ENCODE measurements around the gene ATG7.
"Not testable (repeated sequence)": the region's sequence is repeated elsewhere in the genome, so short reads cannot be mapped to it uniquely, and the experiment has no call there.

Gene ATG7

DNA sequence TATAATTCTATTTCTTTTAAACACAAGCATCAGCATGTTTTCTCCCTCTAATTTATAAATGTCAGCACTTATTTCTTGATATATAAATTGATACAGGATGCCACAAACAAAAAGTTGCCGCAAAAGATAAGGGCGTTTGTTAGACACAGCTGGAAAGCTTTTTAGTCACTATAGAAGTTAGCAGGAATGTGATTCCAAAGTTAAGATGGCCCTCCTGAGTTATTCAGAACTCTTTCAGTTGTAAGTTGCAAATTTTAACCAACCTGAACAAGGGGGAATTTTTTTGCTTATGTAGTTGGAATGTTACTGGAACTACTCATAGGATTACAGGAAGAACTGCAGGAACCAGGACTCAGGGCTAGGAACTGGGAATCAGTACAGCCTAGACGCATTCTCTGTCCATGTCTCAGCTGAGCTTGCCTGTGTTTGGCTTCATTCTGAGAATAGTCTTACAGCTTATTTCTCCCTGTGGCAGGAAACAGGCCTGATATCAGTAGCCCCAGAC lies 205.3 kb downstream of the ATG7 start:
- no peaks in the 10 kb centered on the region for H3K9me3 ChIP-seq (ENCODE audit: insufficient read depth, low read length)
- H3K36me3 ChIP-seq (ENCODE audit: insufficient read depth, insufficient read length, low read length), result no peaks in the 10 kb centered on the region
- no peak for DNase-seq (ENCODE audit: low read depth, low spot score)
- no peak for TF ChIP-seq ZNF274 (IDR thresholded peaks at IDR 0.05; ENCODE audit: low read depth, low read length)
- TF ChIP-seq SUZ12 (IDR thresholded peaks at IDR 0.05; ENCODE audit: extremely low read depth, insufficient read depth, insufficient read length), result no peak
- no peak for TF ChIP-seq YY1 (IDR thresholded peaks at IDR 0.05; ENCODE audit: insufficient read depth, insufficient read length)
- no peak overlapping the region for H3K4me3 ChIP-seq (ENCODE audit: insufficient read length, low read depth)
- peaks cover 12% of the 10 kb centered on the region for H3K4me1 ChIP-seq (ENCODE audit: insufficient read depth, insufficient read length)
- H3K27me3 ChIP-seq (ENCODE audit: insufficient read depth, insufficient read length), result no peaks in the 10 kb centered on the region
- no peak overlapping the region for H3K9ac ChIP-seq (ENCODE audit: insufficient read length, low read depth)

DNA sequence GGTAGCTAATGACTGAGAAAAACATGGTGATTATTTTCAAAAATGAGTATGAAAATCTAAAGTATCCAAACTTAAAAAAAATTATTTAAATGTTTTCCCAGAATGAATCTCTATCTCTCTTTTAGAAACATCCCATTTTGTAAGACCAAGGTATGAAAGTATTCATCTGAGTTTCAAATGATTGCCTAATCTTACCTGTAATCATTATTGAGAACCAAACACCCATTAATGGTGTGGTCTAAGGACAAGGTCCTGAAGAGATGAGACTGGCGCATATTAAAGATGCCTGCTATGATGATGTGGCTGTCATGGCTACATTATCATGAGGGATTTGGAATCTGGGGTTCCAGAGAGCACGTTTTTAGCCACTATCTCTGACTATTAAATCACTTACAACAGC lies 206.0 kb downstream of the ATG7 start:
- no peak overlapping the region for H3K9ac ChIP-seq (ENCODE audit: insufficient read length, low read depth)

DNA sequence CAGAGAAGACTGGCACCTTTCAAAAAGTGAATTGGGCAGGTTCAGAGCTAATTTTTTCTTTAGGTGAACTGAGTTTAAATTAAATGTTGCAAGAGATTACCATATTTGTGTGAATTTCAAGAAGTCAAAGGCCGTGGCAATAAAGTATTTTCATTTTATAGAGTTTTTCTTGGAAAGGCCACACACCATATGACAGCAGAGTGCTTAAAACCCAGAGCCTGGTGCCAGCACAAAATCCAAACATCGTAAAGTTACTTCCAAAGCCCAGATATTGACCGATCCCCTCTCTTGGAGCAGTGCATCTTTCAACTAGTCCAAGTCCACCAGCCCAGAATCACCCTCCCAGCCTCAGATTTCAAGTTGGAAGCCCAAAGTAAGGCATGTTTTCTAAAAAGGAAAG lies 207.0 kb downstream of the ATG7 start:
- DNase-seq (ENCODE audit: low read depth, low spot score), result no peak
- TF ChIP-seq ZNF274 (IDR thresholded peaks at IDR 0.05; ENCODE audit: low read depth, low read length) (no peak), YY1 (IDR thresholded peaks at IDR 0.05; ENCODE audit: insufficient read depth, insufficient read length) (no peak), SUZ12 (IDR thresholded peaks at IDR 0.05; ENCODE audit: extremely low read depth, insufficient read depth, insufficient read length) (no peak)
- Histone ChIP-seq H3K9me3 (ENCODE audit: insufficient read depth, low read length) (peaks cover 6% of the 10 kb centered on the region; the same call in 1 of the 2 replicates), H3K4me3 (ENCODE audit: insufficient read length, low read depth) (no peak overlapping the region), H3K9ac (ENCODE audit: insufficient read length, low read depth) (no peak overlapping the region), H3K36me3 (ENCODE audit: insufficient read depth, insufficient read length, low read length) (no peaks in the 10 kb centered on the region), H3K4me1 (ENCODE audit: insufficient read depth, insufficient read length) (peaks cover 12% of the 10 kb centered on the region), H3K27me3 (ENCODE audit: insufficient read depth, insufficient read length) (no peaks in the 10 kb centered on the region)

More for the DNA sequence above, 206.0 kb downstream of the ATG7 start:
- TF ChIP-seq SUZ12 (IDR thresholded peaks at IDR 0.05; ENCODE audit: extremely low read depth, insufficient read depth, insufficient read length) (no peak), YY1 (IDR thresholded peaks at IDR 0.05; ENCODE audit: insufficient read depth, insufficient read length) (no peak), ZNF274 (IDR thresholded peaks at IDR 0.05; ENCODE audit: low read depth, low read length) (no peak)
- H3K27me3 ChIP-seq (ENCODE audit: insufficient read depth, insufficient read length), result no peaks in the 10 kb centered on the region
- no peaks in the 10 kb centered on the region for H3K9me3 ChIP-seq (ENCODE audit: insufficient read depth, low read length)
- H3K4me3 ChIP-seq (ENCODE audit: insufficient read length, low read depth), result no peak overlapping the region
- peaks cover 12% of the 10 kb centered on the region for H3K4me1 ChIP-seq (ENCODE audit: insufficient read depth, insufficient read length)
- no peak for DNase-seq (ENCODE audit: low read depth, low spot score)
- no peaks in the 10 kb centered on the region for H3K36me3 ChIP-seq (ENCODE audit: insufficient read depth, insufficient read length, low read length)

DNA sequence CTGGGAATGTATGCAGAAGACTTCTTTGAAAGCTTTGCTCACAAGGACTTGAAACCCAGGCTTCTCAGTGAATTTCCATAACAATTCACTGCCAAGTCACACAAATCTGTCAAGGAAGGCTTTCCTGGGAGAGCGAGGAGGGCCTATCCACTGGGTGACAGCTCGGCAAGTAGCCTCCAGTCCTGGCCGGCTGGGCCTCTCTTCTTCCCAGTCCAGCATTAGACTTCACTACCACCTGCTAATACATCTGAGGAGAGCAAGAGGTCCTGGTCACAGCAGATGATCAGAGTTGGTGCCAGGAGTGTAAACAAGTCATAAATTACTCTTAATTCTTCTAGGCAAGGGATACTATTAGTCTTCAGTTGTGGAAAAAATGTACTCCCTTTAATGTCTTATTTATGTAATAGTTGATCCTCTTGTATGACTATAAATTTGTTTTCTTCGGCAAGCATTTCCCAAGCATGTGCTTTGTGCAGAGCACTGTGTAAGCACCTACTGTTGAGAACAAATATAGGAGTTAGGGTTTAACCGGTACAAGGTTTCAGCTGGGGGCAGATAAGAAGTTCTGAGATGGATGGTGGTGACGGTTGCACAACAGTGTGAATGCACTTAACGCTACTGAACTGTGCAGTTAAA lies 208.6 kb downstream of the ATG7 start:
- no peak for TF ChIP-seq YY1 (IDR thresholded peaks at IDR 0.05; ENCODE audit: insufficient read depth, insufficient read length)
- Histone ChIP-seq H3K4me1 (ENCODE audit: insufficient read depth, insufficient read length) (peaks cover 9% of the 10 kb centered on the region), H3K36me3 (ENCODE audit: insufficient read depth, insufficient read length, low read length) (no peaks in the 10 kb centered on the region), H3K27me3 (ENCODE audit: insufficient read depth, insufficient read length) (no peaks in the 10 kb centered on the region), H3K9ac (ENCODE audit: insufficient read length, low read depth) (no peak overlapping the region), H3K4me3 (ENCODE audit: insufficient read length, low read depth) (no peak overlapping the region), H3K9me3 (ENCODE audit: insufficient read depth, low read length) (peaks cover 6% of the 10 kb centered on the region; the same call in 1 of the 2 replicates)
- peak; percentile 92 for DNase-seq (ENCODE audit: low read depth, low spot score)

DNA sequence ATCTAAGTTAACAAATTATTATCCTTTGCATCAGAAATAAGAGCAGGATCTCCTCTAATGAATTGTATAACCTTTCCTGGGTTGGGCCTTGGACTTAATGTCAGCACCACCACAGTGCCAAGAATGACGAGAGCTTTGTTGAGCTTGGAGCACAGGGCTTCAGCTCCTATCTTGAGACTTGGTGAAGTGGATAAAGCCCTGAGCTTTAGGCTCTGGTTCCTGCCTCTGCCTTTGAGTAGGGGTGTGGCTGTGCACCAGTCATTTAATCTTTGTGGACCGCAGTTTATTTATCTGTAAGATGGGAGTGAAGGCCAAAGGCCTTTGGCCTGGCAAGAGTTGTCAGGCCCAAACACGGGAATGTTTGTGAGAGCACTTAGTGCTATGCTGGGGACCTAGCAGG lies 209.4 kb downstream of the ATG7 start:
- Histone ChIP-seq H3K27me3 (ENCODE audit: insufficient read depth, insufficient read length) (no peaks in the 10 kb centered on the region), H3K9me3 (ENCODE audit: insufficient read depth, low read length) (peaks cover 6% of the 10 kb centered on the region; the same call in 1 of the 2 replicates), H3K4me3 (ENCODE audit: insufficient read length, low read depth) (no peak overlapping the region), H3K4me1 (ENCODE audit: insufficient read depth, insufficient read length) (peaks cover 9% of the 10 kb centered on the region), H3K36me3 (ENCODE audit: insufficient read depth, insufficient read length, low read length) (no peaks in the 10 kb centered on the region), H3K9ac (ENCODE audit: insufficient read length, low read depth) (no peak overlapping the region)
- TF ChIP-seq YY1 (IDR thresholded peaks at IDR 0.05; ENCODE audit: insufficient read depth, insufficient read length) (no peak), SUZ12 (IDR thresholded peaks at IDR 0.05; ENCODE audit: extremely low read depth, insufficient read depth, insufficient read length) (no peak), ZNF274 (IDR thresholded peaks at IDR 0.05; ENCODE audit: low read depth, low read length) (no peak)
- no peak for DNase-seq (ENCODE audit: low read depth, low spot score)

DNA sequence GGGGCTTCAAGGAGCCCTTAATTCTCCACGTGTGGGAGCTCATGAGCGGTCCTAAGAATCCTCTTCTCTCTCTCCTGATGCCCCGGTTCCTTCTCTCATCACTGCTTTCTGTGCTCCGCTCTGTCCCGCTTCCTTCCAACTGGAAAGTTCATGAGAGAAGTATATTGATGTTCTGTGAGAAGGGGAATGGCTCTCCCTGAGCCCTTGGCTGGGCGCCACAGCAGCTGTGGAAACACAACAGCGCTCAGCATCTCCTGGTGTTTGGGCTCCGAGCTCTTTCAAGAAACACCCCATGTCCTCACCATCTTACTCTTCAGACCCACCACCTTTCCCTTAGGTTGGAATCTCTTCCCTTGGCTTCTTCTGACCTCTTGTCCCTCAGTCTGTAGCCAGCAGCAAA lies 209.8 kb downstream of the ATG7 start:
- no peak for TF ChIP-seq ZNF274 (IDR thresholded peaks at IDR 0.05; ENCODE audit: low read depth, low read length)
- no peak for TF ChIP-seq YY1 (IDR thresholded peaks at IDR 0.05; ENCODE audit: insufficient read depth, insufficient read length)
- no peak for TF ChIP-seq SUZ12 (IDR thresholded peaks at IDR 0.05; ENCODE audit: extremely low read depth, insufficient read depth, insufficient read length)

DNA sequence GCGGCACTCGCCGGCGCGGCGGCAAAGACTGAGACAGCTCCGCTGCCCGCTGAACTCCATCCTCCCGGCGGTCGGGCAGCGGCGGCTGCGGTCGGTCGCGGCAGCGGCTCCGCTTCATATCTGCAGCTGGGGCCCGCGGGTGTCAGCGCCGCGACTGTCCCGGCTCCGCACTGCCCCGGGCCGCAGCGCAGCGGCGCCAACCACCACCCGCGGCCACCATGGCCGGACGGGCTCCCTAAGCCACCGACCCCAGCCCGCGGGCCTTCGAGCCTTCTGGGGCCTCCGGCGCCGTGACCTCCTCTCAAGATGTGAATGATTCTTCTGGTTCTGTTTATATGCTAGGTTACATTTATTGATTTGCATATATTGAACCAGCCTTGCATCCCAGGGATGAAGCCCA lies 216.2 kb downstream of the ATG7 start:
- not testable (repeated sequence) for DNase-seq (ENCODE audit: low read depth, low spot score)

More for the DNA sequence above, 209.8 kb downstream of the ATG7 start:
- Histone ChIP-seq H3K9ac (ENCODE audit: insufficient read length, low read depth) (no peak overlapping the region), H3K4me3 (ENCODE audit: insufficient read length, low read depth) (no peak overlapping the region), H3K36me3 (ENCODE audit: insufficient read depth, insufficient read length, low read length) (no peaks in the 10 kb centered on the region), H3K27me3 (ENCODE audit: insufficient read depth, insufficient read length) (no peaks in the 10 kb centered on the region), H3K4me1 (ENCODE audit: insufficient read depth, insufficient read length) (peaks cover 9% of the 10 kb centered on the region), H3K9me3 (ENCODE audit: insufficient read depth, low read length) (peaks cover 6% of the 10 kb centered on the region; the same call in 1 of the 2 replicates)
- no peak for DNase-seq (ENCODE audit: low read depth, low spot score)

More for the DNA sequence above, 216.2 kb downstream of the ATG7 start:
- not testable (repeated sequence) for H3K4me3 ChIP-seq (ENCODE audit: insufficient read length, low read depth); H3K36me3 ChIP-seq (ENCODE audit: insufficient read depth, insufficient read length, low read length); H3K9ac ChIP-seq (ENCODE audit: insufficient read length, low read depth); H3K4me1 ChIP-seq (ENCODE audit: insufficient read depth, insufficient read length); H3K27me3 ChIP-seq (ENCODE audit: insufficient read depth, insufficient read length)
- H3K9me3 ChIP-seq (ENCODE audit: insufficient read depth, low read length), result peaks cover 17% of the 10 kb centered on the region; the same call in 1 of the 2 replicates
